Measurements from ENCODE around the gene LRRC37A2. TPM values are rescaled to one million over a fixed set of nuclear protein-coding genes. Genes with fewer than 3 reads are reported as not detected.
"Not testable (repeated sequence)": the region's sequence is repeated elsewhere in the genome, so short reads cannot be mapped to it uniquely, and the experiment has no call there.

Gene LRRC37A2
- total RNA-seq, 1 experiment from 2014 or later: 3.3 TPM

DNA sequence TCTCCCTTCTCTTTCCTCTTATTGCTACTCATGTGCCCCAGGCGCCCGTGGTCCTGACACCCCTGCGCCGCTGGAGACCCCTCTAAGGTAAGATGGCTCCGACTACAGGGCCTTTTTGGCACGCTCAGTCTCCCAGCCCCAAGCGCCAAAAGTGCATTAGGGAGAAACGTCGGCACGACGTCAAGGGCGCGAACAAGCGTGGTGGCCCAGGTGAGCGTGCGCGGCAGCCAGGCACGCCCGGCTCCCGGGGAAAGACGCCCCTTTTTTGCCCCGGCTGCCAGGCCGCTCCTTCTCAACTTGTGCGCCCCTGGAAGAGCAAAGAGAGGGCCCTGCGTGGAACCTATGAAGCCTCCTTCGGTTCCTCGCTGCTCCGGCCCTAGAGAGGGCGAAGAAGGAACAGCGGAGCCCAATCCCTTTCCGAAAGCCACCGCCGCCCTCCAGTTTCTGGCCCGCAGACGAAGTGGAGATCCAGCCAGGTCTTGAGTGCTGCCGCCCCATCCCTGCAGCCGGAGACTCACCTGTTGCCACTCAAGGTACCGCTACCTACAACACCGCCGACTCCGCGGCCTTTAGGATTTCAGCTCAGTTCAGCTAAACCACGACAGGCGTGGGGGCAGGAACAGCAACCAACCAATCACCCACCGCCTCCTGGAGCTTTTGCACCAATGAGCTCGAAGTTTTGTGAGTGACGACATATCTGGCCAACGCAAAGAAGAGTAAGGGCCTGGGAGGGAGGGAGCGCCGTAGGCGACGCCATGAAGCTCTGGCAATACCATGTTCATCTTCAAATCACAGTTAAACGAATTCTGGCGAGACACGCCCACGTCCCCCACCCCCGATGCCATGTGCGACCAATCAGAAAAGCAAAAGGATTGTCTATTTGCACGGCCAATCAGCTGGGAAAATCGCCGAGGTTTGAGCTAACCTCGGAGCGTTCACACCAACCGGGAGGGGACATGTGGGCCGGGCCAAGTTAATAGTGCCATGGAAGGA is 67.1 kb downstream of the LRRC37A2 start, which contains the start of gene ARL17A:
TSS of gene ARL17A (minus strand) at position 609 of the 993 bp plus-strand sequence. CDS start 3,369 bp downstream, outside the sequence.
- not testable (repeated sequence) for H3K27me3 ChIP-seq (ENCODE audit: control insufficient read depth, insufficient read depth, low read length); H3K4me3 ChIP-seq (ENCODE audit: insufficient read depth, low read depth, low read length); H3K36me3 ChIP-seq (replicated peaks; ENCODE audit: control insufficient read depth, insufficient read depth, low read length); DNase-seq

DNA sequence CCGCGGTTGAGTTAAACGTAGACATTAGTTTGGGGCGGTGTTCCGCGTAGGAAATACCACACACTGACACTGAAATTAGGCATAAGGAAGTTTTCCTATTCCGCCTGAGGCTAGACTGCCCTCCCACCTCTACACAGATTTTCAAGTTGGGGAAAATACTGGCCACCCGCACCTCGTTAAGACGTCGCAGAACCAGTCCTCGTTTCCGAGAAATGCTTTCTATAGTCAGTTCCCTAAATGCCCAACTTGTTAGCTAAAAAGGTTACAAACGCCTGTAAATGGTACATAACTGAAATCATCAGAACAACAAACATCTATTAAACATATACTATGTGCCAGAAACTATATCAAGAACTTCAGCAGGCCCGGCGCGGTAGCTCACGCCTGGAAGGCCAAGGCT is 67.8 kb downstream of the LRRC37A2 start:
- not testable (repeated sequence) for H3K27me3 ChIP-seq (ENCODE audit: control insufficient read depth, insufficient read depth, low read length); DNase-seq; H3K36me3 ChIP-seq (replicated peaks; ENCODE audit: control insufficient read depth, insufficient read depth, low read length); H3K4me3 ChIP-seq (ENCODE audit: insufficient read depth, low read depth, low read length)

DNA sequence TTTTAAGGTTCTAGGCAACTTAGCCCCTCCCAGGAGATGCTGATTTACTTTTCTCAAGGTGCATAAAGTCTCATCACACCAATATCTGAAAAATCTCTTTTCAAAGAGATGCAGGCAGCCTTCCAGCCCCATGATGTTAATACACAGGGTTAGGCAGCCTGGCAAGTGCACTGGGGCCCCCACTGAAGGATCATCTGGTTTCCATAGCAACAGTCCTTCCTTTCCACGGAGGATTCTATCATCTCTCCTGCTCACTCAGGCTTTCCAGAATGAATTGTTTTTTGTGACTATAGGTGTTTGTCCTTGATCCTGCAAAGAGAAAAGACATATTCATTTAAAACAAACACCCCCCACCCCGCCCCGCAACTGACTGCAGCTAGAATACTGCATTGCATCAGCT is 73.2 kb downstream of the LRRC37A2 start:
- not testable (repeated sequence) for H3K36me3 ChIP-seq (replicated peaks; ENCODE audit: control insufficient read depth, insufficient read depth, low read length); H3K4me3 ChIP-seq (ENCODE audit: insufficient read depth, low read depth, low read length); H3K27me3 ChIP-seq (ENCODE audit: control insufficient read depth, insufficient read depth, low read length); DNase-seq

DNA sequence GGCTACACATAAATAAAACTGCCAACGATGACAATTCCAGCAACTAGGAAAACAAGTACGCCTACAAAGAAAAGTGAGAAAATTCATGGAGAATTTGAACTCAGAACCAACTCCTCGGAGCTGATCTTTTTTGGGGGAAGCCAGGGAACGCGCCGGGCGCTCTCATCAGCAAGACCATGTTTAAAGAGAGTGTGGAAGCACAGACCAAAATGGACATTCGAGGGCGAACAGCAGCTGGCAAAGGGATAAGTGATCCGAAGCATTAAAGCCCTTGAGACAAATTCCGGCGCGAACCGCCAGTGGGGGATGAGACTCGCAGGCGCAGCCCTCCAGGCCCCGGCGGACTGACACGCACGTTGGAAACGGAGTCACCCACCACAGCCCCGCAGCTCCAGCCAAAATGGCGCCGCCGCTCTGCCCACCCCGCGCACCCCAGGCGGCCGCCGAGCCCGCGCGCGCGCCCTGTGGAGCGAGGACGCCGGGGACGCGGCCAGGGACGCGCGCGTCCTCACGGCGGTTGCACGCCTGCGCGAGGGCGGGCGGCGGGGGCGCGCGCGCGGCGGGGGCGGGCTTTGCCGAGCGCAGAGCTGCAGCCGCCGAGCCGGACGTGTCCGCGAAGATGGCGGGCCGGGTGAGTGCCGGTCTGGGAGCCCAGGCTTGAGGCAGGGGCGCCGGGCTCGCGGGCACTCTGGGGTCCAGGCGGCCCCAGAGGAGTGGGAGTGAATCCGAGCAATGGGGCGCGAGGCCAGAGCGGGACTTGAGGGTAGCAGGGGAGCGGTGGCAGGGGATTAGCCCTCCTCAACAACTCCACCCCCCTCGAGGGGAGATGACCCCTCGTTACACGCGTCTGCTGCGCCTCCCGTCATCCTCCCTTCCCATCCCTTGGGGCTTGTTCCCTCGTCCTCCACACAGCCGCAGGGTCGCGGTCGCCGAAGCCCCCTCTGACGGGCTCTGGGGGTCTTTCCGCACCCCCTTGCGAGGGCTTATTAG is 78.2 kb downstream of the LRRC37A2 start, which contains the start of gene NSF:
TSS of gene NSF (plus strand) at position 513 of the 990 bp plus-strand sequence. CDS start at position 620, 107 bp downstream.
- not testable (repeated sequence) for H3K27me3 ChIP-seq (ENCODE audit: control insufficient read depth, insufficient read depth, low read length); DNase-seq; H3K36me3 ChIP-seq (replicated peaks; ENCODE audit: control insufficient read depth, insufficient read depth, low read length); H3K4me3 ChIP-seq (ENCODE audit: insufficient read depth, low read depth, low read length)

DNA sequence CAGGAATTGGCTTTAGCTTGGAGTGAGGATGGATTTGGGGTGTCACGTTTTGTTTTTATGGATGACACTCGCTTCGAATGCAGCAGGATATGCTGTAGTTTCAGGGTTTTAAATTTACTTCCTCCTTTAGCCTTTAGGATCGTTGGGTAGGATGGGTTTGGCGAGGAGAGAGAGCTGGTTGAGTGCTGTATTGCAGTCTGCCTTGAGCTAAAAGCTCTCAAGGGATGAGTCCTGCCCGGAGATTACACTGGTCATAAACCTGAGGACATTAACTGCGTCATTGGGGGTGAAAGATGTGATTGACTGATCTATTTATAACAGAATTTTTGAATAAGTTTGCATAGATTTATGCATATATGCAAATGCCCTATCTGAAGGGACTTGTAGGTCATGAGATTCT is 79.1 kb downstream of the LRRC37A2 start:
- H3K36me3 ChIP-seq (replicated peaks; ENCODE audit: control insufficient read depth, insufficient read depth, low read length); H3K27me3 ChIP-seq (ENCODE audit: control insufficient read depth, insufficient read depth, low read length); DNase-seq; H3K4me3 ChIP-seq (ENCODE audit: insufficient read depth, low read depth, low read length): not testable (repeated sequence)

DNA sequence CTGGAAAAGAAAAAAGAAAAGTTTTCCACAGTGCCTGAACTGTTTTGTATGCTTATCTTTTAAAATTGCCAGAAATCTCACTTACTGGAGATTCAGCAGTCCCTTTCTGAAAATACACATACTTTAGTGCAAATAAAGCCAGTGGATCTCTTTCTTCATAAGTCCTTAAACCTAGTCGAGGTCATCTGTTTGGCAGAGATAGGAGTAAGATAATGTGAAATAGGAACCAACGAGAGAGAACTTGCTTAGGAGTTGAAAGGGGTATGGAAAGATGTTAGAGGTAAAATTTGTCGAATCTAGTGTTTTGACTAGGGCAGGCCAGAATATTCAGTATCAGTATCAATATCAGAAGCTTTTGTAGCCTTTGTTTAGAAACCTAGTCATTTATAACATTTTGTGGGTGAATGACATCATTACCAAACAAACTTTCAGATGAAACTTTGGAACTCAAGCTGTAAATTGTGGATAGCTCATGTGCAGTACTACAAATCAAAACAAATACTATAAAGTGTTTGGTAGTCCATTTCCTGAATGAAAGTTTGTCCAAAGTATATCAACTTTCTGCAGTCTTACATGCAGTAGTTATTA is 86.2 kb downstream of the LRRC37A2 start:
- not testable (repeated sequence) for H3K27me3 ChIP-seq (ENCODE audit: control insufficient read depth, insufficient read depth, low read length); DNase-seq; H3K4me3 ChIP-seq (ENCODE audit: insufficient read depth, low read depth, low read length); H3K36me3 ChIP-seq (replicated peaks; ENCODE audit: control insufficient read depth, insufficient read depth, low read length)

DNA sequence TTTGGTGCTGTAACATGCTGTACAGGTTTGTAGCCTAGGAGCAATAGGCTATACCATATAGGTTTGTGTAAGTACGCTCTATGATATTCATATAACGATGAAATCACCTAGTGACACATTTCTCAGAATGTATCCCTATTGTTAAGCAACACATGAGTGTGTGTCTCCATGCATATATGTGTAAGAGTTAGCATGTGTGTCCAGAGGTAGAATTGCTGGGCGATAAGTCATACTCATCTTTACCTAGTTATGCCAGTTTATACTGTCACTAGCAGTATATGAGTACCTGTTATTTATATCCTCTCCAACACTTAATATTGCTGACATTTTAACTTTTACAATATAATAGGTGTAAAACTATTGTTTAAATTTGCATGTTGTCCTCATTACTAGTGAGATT is 88.5 kb downstream of the LRRC37A2 start:
- not testable (repeated sequence) for H3K27me3 ChIP-seq (ENCODE audit: control insufficient read depth, insufficient read depth, low read length); DNase-seq

DNA sequence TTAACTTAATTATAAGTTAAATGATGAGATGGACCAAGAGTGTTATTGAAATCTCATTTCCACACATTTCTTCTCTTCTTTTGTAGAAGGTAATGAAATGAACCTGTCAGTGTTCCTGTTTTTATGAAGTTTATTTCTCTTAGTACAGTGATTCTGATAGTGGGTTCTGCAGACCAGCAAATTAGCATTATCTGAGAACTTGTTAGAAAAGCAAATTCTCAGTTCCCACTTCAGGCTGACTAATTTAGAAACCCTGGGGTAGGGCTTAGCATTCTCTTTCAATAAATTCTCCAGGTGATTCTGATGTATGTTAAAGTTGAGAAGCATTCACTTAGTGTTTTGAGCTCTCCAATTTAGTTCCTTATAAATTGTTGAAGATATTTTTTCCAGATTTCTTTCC is 90.9 kb downstream of the LRRC37A2 start:
- DNase-seq; H3K36me3 ChIP-seq (replicated peaks; ENCODE audit: control insufficient read depth, insufficient read depth, low read length); H3K27me3 ChIP-seq (ENCODE audit: control insufficient read depth, insufficient read depth, low read length): not testable (repeated sequence)

More for the DNA sequence above, 88.5 kb downstream of the LRRC37A2 start:
- H3K36me3 ChIP-seq (replicated peaks; ENCODE audit: control insufficient read depth, insufficient read depth, low read length); H3K4me3 ChIP-seq (ENCODE audit: insufficient read depth, low read depth, low read length): not testable (repeated sequence)

More for the DNA sequence above, 90.9 kb downstream of the LRRC37A2 start:
- not testable (repeated sequence) for H3K4me3 ChIP-seq (ENCODE audit: insufficient read depth, low read depth, low read length)

Other genes with a start within 250 kb of the LRRC37A2 start
- gene LRRC37A, start 217.3 kb upstream of the LRRC37A2 start, total RNA-seq (2014; rRNA removed; shearing (Covaris generic)): 0.83 and 3.3 TPM in 2 replicates
- 1.7 and 2.6 TPM in 2 replicates for gene ARL17B, start 150.7 kb upstream of the LRRC37A2 start, total RNA-seq (2014; rRNA removed; shearing (Covaris generic))
- 4.9 and 7.7 TPM in 2 replicates for gene ARL17A, start 67.2 kb downstream of the LRRC37A2 start, total RNA-seq (2014; rRNA removed; shearing (Covaris generic))
- gene NSF, start 78.2 kb downstream of the LRRC37A2 start, total RNA-seq (2014; rRNA removed; shearing (Covaris generic)): 22.1 and 22.2 TPM in 2 replicates

Data from H7 (cell line).